Measurements from ENCODE around the gene IDH3B. TPM values are rescaled to one million over a fixed set of nuclear protein-coding genes. Genes with fewer than 3 reads are reported as not detected.

IDH3B gene
- total RNA-seq, 1 experiment from 2014 or later, result 135 TPM

- H3K36me3 ChIP-seq (ENCODE audit: control insufficient read depth, insufficient read depth, low read length), result no peaks in the 10 kb centered on the region
- DNase-seq (ENCODE audit: low read depth, low spot score), result no peak
- no peaks in the 10 kb centered on the region for H3K4me1 ChIP-seq (ENCODE audit: control insufficient read depth, insufficient read depth, low read length)
- no peak overlapping the region for H3K4me3 ChIP-seq (ENCODE audit: low read depth in 2 of 2, low read length in 2 of 2)
- TF ChIP-seq REST (IDR thresholded peaks at IDR 0.05; ENCODE audit: insufficient read depth in 1 of 2, low read depth in 2 of 2, low read length in 1 of 2) (no peak), TCF7L2 (IDR thresholded peaks at IDR 0.05; ENCODE audit: low read depth, low read length) (no peak), SIN3A (IDR thresholded peaks at IDR 0.05; ENCODE audit: borderline replicate concordance, insufficient read depth, low read depth, low read length) (no peak), POLR2AphosphoS5 (IDR thresholded peaks at IDR 0.05; ENCODE audit: low read depth, low read length) (no peak), CTCF (IDR thresholded peaks at IDR 0.05) (no peak; the same call in 1 of the 2 replicates)
- no TSS peak for BruUV-seq (replicated peaks)
- in situ Hi-C loops (cut with HindIII; ENCODE audit: low pct_unique_long_range_greater_than_20kb, low sequenced_read_pairs), result no loop called here
- peaks cover 11% of the 10 kb centered on the region for H3K27me3 ChIP-seq (ENCODE audit: control insufficient read depth, insufficient read depth, low read length)
- no peak for ATAC-seq
- H3K9me3 ChIP-seq (ENCODE audit: control insufficient read depth, insufficient read depth, low read depth, low read length), result peaks cover 3% of the 10 kb centered on the region; the same call in 1 of the 2 replicates
- POLR2A ChIA-PET, result interaction anchor here (0.6 kb wide), 1 partner anchor 20 kb away, joined by 6 read pairs; no protein-coding TSS in a partner anchor
- no peak overlapping the region for H3K27ac ChIP-seq (ENCODE audit: low read length)
- intact Hi-C loops (cut with micrococcal nuclease; ENCODE audit: unreplicated experiment), result no loop called here
- CTCF ChIA-PET, result no interaction called here
Observed at GRCh38 chr20:2631228-2631627, 32.8 kb downstream of the IDH3B start.

- Histone ChIP-seq H3K27me3 (ENCODE audit: control insufficient read depth, insufficient read depth, low read length) (peaks cover 2% of the 10 kb centered on the region; the same call in 1 of the 2 replicates), H3K4me3 (ENCODE audit: low read depth in 2 of 2, low read length in 2 of 2) (no peak overlapping the region), H3K36me3 (ENCODE audit: control insufficient read depth, insufficient read depth, low read length) (no peaks in the 10 kb centered on the region), H3K4me1 (ENCODE audit: control insufficient read depth, insufficient read depth, low read length) (no peaks in the 10 kb centered on the region), H3K9me3 (ENCODE audit: control insufficient read depth, insufficient read depth, low read depth, low read length) (peaks cover 3% of the 10 kb centered on the region), H3K27ac (ENCODE audit: low read length) (no peak overlapping the region)
- intact Hi-C loops (cut with micrococcal nuclease; ENCODE audit: unreplicated experiment) (no loop called here), in situ Hi-C loops (cut with HindIII; ENCODE audit: low pct_unique_long_range_greater_than_20kb, low sequenced_read_pairs) (no loop called here)
- CTCF ChIA-PET, result no interaction called here
- TF ChIP-seq POLR2AphosphoS5 (IDR thresholded peaks at IDR 0.05; ENCODE audit: low read depth, low read length), result no peak
- TF ChIP-seq CTCF (IDR thresholded peaks at IDR 0.05), result no peak
- no peak for TF ChIP-seq TCF7L2 (IDR thresholded peaks at IDR 0.05; ENCODE audit: low read depth, low read length)
- TF ChIP-seq SIN3A (IDR thresholded peaks at IDR 0.05; ENCODE audit: borderline replicate concordance, insufficient read depth, low read depth, low read length), result no peak
- TF ChIP-seq REST (IDR thresholded peaks at IDR 0.05; ENCODE audit: insufficient read depth in 1 of 2, low read depth in 2 of 2, low read length in 1 of 2), result no peak
- ATAC-seq (no peak), DNase-seq (ENCODE audit: low read depth, low spot score) (no peak)
- POLR2A ChIA-PET, result no interaction called here
- BruUV-seq (replicated peaks), result no TSS peak
Observed at GRCh38 chr20:2626853-2627541, 37.0 kb downstream of the IDH3B start.

Data from Panc1 (cell line).